Measurements from ENCODE around the gene LRRC37A2. TPM values are rescaled to one million over a fixed set of nuclear protein-coding genes. Genes with fewer than 3 reads are reported as not detected.
"Not testable (repeated sequence)": the region's sequence is repeated elsewhere in the genome, so short reads cannot be mapped to it uniquely, and the experiment has no call there.

LRRC37A2 gene
- total RNA-seq, 8 experiments from 2014 or later, result 12.0 to 38.7 (median 19.9) TPM

- H3K4me3 ChIP-seq; ATAC-seq (replicated peaks in 6 of 8); in situ Hi-C loops (cut with MboI; ENCODE audit: low pct_unique_long_range_greater_than_20kb in 2 of 9, low sequenced_read_pairs in 9 of 9, unreplicated experiment in 9 of 9); H3K4me1 ChIP-seq (replicated peaks in 1 of 2); H3K27ac ChIP-seq: not testable (repeated sequence)
- no CpG with 5 or more reads among the region's 1 CpG for WGBS, 10 experiments
Observed at GRCh38 chr17:46566980-46567379, 54.7 kb downstream of the LRRC37A2 start.

GRCh38 chr17:46571796-46572195 lies 59.5 kb downstream of the LRRC37A2 start:
- no CpG with 5 or more reads among the region's 4 CpGs for WGBS, 10 experiments
- H3K27ac ChIP-seq; in situ Hi-C loops (cut with MboI; ENCODE audit: low pct_unique_long_range_greater_than_20kb in 2 of 9, low sequenced_read_pairs in 9 of 9, unreplicated experiment in 9 of 9); H3K4me3 ChIP-seq; H3K4me1 ChIP-seq (replicated peaks in 1 of 2): not testable (repeated sequence)
- ATAC-seq (replicated peaks in 6 of 8), result peak in 1 of 8 experiments; percentile 71

- in situ Hi-C loops (cut with MboI; ENCODE audit: low pct_unique_long_range_greater_than_20kb in 2 of 9, low sequenced_read_pairs in 9 of 9, unreplicated experiment in 9 of 9); H3K4me1 ChIP-seq (replicated peaks in 1 of 2); H3K27ac ChIP-seq; H3K4me3 ChIP-seq: not testable (repeated sequence)
- ATAC-seq (replicated peaks in 6 of 8), result peak; percentile 93 to 98 (median 94)
- no CpG with 5 or more reads among the region's 65 CpGs for WGBS, 10 experiments
Observed at GRCh38 chr17:46579083-46580075, 67.1 kb downstream of the LRRC37A2 start, which contains the start of gene ARL17A. Gene ARL17A, minus strand, starts transcription at chr17:46579691. Its CDS starts 3,369 bp downstream, at chr17:46576322.

GRCh38 chr17:46580082-46580481 lies 67.8 kb downstream of the LRRC37A2 start:
- in situ Hi-C loops (cut with MboI; ENCODE audit: low pct_unique_long_range_greater_than_20kb in 2 of 9, low sequenced_read_pairs in 9 of 9, unreplicated experiment in 9 of 9); H3K4me1 ChIP-seq (replicated peaks in 1 of 2); H3K4me3 ChIP-seq; ATAC-seq (replicated peaks in 6 of 8); H3K27ac ChIP-seq: not testable (repeated sequence)
- WGBS, 10 experiments, result no CpG with 5 or more reads among the region's 18 CpGs

GRCh38 chr17:46585444-46585843 lies 73.2 kb downstream of the LRRC37A2 start:
- H3K27ac ChIP-seq; in situ Hi-C loops (cut with MboI; ENCODE audit: low pct_unique_long_range_greater_than_20kb in 2 of 9, low sequenced_read_pairs in 9 of 9, unreplicated experiment in 9 of 9); H3K4me1 ChIP-seq (replicated peaks in 1 of 2); H3K4me3 ChIP-seq: not testable (repeated sequence)
- peak in 5 of 8 experiments; percentile 63 to 78 (median 72) for ATAC-seq (replicated peaks in 6 of 8)
- no CpG with 5 or more reads among the region's 3 CpGs for WGBS, 10 experiments

- peak; percentile 76 to 89 (median 88) for ATAC-seq (replicated peaks in 6 of 8)
- H3K4me1 ChIP-seq (replicated peaks in 1 of 2); H3K4me3 ChIP-seq; H3K27ac ChIP-seq; in situ Hi-C loops (cut with MboI; ENCODE audit: low pct_unique_long_range_greater_than_20kb in 2 of 9, low sequenced_read_pairs in 9 of 9, unreplicated experiment in 9 of 9): not testable (repeated sequence)
- WGBS, 10 experiments, result no CpG with 5 or more reads among the region's 95 CpGs
Observed at GRCh38 chr17:46590157-46591146, 78.2 kb downstream of the LRRC37A2 start, which contains the start of gene NSF. Gene NSF, plus strand, starts transcription at chr17:46590669. Its CDS starts 107 bp downstream, at chr17:46590776.

GRCh38 chr17:46591332-46591731 lies 79.1 kb downstream of the LRRC37A2 start:
- H3K4me3 ChIP-seq; H3K27ac ChIP-seq; in situ Hi-C loops (cut with MboI; ENCODE audit: low pct_unique_long_range_greater_than_20kb in 2 of 9, low sequenced_read_pairs in 9 of 9, unreplicated experiment in 9 of 9); H3K4me1 ChIP-seq (replicated peaks in 1 of 2): not testable (repeated sequence)
- peak; percentile 23 to 80 (median 44) for ATAC-seq (replicated peaks in 6 of 8)
- WGBS, 10 experiments, result no CpG with 5 or more reads among the region's 7 CpGs

- ATAC-seq (replicated peaks in 6 of 8); in situ Hi-C loops (cut with MboI; ENCODE audit: low pct_unique_long_range_greater_than_20kb in 2 of 9, low sequenced_read_pairs in 9 of 9, unreplicated experiment in 9 of 9): not testable (repeated sequence)
Observed at GRCh38 chr17:46598344-46598931, 86.2 kb downstream of the LRRC37A2 start.

GRCh38 chr17:46600767-46601166 lies 88.5 kb downstream of the LRRC37A2 start:
- ATAC-seq (replicated peaks in 6 of 8); H3K4me1 ChIP-seq (replicated peaks in 1 of 2); H3K27ac ChIP-seq; in situ Hi-C loops (cut with MboI; ENCODE audit: low pct_unique_long_range_greater_than_20kb in 2 of 9, low sequenced_read_pairs in 9 of 9, unreplicated experiment in 9 of 9); H3K4me3 ChIP-seq: not testable (repeated sequence)
- no CpG with 5 or more reads among the region's 3 CpGs for WGBS, 10 experiments

More at GRCh38 chr17:46598344-46598931, 86.2 kb downstream of the LRRC37A2 start:
- H3K4me1 ChIP-seq (replicated peaks in 1 of 2); H3K4me3 ChIP-seq; H3K27ac ChIP-seq: not testable (repeated sequence)
- 80% methylated on average over 2 of the region's 3 CpGs; no CpG with 5 or more reads in 9 of the 10 experiments for WGBS, 10 experiments

GRCh38 chr17:46603125-46603524 lies 90.9 kb downstream of the LRRC37A2 start:
- H3K4me3 ChIP-seq, result not testable (repeated sequence)

More at GRCh38 chr17:46603125-46603524, 90.9 kb downstream of the LRRC37A2 start:
- in situ Hi-C loops (cut with MboI; ENCODE audit: low pct_unique_long_range_greater_than_20kb in 2 of 9, low sequenced_read_pairs in 9 of 9, unreplicated experiment in 9 of 9); H3K27ac ChIP-seq; ATAC-seq (replicated peaks in 6 of 8); H3K4me1 ChIP-seq (replicated peaks in 1 of 2): not testable (repeated sequence)

Data from motor neuron (in vitro differentiated cells).